Stimulated activated CD8-positive, alpha-beta memory T cell treated with anti-CD3 and anti-CD28 coated beads, Interleukin-7, amount 100 ng/mL, for 24 hours (primary cell): Measurements from ENCODE around the gene FADS2.

Source experiments
- DNase-seq: peaks from one replicate; pipeline ENCODE4 v3.0.0-alpha.2; 2020; ENCODE audit warnings: low read depth

FADS2 gene

DNA sequence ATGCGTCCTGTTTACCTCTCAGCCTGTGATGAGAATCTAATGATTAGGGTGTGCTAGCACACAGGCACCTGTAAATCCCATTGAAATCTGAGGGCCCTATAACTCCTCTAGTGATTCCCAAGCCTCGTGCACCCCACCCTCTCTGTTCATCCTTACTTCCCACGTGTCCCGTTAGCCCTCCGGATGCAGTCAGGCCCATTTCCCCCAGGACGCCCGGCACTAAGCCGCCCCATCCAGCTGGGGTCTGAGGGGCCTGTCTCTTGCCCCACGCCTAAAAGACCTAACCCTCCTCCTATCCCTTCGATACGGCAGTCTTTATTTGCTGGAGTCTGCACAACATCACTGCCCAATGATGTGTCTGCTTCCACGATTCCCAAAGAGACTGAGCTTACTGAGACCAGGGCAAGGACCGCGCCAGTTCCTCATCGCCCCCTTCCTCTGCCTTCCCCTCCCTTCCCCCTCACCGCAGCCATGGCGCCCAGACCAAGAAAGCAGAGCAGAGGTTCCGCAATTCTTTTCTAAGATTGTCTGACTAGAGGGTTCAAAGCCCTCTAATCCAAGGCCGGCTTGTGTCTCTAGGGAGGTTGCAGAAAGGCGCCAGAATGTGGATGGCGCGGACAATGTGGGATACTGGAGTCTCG lies 1.1 kb upstream of the FADS2 start:
- DNase-seq: no peak

DNA sequence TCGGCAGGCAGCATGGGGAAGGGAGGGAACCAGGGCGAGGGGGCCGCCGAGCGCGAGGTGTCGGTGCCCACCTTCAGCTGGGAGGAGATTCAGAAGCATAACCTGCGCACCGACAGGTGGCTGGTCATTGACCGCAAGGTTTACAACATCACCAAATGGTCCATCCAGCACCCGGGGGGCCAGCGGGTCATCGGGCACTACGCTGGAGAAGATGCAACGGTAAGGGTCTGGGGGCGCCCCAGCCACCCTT lies 204 bp downstream of the FADS2 start:
- DNase-seq: no peak

DNA sequence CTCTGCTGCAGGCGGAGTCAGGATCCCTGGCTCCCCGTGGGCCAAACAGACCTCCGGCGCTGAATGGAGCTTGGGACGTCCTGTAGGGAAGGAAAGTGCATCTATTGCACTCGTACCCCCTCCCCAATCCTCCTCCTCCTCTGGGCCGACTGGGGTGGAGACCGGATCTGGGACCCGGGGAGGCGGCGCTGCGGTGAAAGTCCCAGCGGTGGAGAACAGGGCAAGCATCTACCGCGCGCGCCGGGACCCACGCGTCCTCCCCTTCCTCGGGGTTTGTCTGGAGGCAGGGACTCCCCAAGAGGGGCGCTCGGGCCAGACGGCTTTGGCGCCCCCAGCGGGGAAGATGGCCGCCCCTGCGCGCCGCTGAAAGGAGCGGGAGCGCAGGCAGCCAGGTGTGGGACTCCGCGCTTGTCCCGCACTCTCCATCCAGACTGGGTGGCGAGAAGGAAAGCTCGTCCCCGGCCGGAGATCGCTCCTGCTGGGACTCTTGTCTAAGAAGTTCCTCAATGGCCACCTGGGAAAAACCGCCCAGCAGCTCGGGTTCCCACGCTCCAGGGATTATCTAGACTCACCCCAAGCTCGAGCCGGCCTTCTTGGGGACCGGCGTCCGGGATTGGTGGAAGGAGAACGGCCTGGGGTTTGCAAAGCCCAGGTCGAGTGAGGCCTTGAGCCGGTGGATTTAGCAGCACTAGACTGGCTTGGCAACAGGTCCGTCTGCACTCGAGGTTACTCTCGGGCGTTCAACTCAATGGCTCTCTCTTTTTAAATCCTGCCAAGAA lies 718 bp downstream of the FADS2 start:
- DNase-seq: no peak

DNA sequence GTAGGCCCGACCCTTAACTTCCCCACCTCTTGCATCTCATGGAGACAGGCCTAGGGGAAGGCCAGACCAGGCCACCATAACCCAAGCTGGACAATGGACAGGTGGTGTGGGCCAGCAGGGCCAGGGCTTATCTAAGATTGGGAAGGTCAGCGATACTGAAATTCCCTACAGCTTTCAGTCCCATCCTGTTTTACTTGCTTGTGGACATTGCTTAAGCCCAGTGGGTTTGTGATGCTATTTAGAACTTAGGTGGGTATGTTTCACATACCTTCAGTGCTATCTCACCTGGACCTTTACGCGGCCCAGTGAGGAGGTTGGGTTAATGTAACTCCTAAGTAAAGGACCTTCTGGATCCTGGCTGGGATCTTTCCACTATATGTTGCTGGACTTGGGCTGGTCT lies 1.7 kb downstream of the FADS2 start:
- no peak for DNase-seq

- DNase-seq: no peak
Observed at GRCh38 chr11:61830237-61831105, 2.4 kb downstream of the FADS2 start.

- no peak for DNase-seq
Observed at GRCh38 chr11:61832207-61832606, 4.1 kb downstream of the FADS2 start.

DNA sequence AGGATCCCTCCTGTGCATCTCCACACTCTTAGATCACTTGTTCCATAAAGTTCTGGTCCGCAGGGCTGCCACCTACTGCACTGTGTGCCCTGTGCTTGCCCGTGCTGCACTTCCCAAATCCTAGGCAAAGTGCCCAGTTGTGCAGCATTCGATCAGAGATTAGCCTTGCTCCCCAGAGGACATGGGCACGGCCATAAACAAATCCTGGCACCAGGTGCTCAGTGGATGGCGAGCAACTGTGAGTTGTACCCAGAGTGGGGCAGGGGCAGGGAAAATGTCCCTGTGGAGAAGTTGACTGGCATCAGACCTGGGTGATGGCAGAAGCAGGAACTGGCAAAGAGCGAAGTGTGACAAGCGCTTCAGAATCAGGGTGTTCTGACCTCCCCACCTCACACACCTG lies 4.7 kb downstream of the FADS2 start:
- no peak for DNase-seq

- no peak for DNase-seq
Observed at GRCh38 chr11:61833471-61833870, 5.4 kb downstream of the FADS2 start.

GRCh38 chr11:61833926-61834277 lies 5.8 kb downstream of the FADS2 start:
- no peak for DNase-seq

GRCh38 chr11:61834278-61835048 lies 6.4 kb downstream of the FADS2 start:
- no peak for DNase-seq

DNA sequence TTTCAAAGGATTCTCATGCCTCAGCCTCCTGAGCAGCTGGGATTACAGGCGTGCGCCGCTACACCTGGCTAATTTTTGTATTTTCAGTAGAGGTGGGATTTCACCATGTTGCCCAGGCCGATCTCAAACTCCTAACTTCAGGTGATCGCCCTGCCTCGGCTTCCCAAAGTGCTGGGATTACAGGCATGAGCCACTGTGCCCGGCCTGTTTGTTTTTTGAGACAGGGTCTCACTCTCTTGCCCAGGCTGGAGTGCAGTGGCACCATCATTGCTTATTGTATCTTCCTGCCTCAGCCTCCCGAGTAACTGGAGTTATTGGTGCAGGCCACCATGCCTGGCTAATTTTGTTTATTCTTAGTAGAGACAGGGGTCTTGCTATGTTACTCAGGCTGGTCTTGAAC lies 8.1 kb downstream of the FADS2 start:
- DNase-seq: no peak

GRCh38 chr11:61837411-61838005 lies 9.4 kb downstream of the FADS2 start:
- no peak for DNase-seq

DNA sequence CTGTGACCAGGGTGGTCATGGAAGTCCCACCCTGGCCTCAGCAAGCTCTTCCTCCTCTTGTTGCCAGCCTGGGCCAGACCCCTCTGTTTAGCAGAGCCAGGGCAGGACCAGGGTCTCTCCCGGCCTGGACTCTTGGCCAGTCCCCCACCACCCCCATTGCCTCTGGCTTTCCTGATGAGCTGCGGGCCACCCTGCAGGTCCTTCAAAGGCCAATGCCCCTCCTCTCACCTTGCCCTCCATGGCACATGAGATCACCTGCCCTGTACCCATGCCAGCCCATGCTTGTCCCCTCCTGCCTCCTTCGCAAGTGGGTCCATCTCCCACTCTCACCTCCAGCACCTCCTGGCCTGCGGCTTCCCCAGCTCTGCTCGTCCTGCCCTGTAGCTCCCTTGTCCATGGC lies 10.4 kb downstream of the FADS2 start:
- no peak for DNase-seq

- DNase-seq: no peak
Observed at GRCh38 chr11:61838921-61839320, 10.8 kb downstream of the FADS2 start.

GRCh38 chr11:61839742-61840141 lies 11.6 kb downstream of the FADS2 start:
- DNase-seq: no peak

GRCh38 chr11:61840371-61840770 lies 12.3 kb downstream of the FADS2 start:
- DNase-seq: no peak

GRCh38 chr11:61841636-61842527 lies 13.8 kb downstream of the FADS2 start:
- DNase-seq: no peak

DNA sequence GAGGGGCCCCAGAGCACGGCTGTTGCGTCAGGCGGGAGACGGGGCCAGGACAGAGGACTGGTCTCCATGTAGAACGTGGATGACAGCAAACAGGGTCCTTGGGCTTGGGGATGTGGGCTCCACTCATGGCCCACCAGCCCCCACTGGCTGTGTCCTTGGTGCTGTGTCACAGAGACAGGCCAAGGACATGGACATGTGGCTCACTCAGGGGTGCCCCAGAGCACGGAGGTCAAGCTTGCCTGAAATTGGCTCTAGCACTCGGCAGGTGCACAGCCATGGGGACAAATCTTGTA lies 14.4 kb downstream of the FADS2 start:
- no peak for DNase-seq

DNA sequence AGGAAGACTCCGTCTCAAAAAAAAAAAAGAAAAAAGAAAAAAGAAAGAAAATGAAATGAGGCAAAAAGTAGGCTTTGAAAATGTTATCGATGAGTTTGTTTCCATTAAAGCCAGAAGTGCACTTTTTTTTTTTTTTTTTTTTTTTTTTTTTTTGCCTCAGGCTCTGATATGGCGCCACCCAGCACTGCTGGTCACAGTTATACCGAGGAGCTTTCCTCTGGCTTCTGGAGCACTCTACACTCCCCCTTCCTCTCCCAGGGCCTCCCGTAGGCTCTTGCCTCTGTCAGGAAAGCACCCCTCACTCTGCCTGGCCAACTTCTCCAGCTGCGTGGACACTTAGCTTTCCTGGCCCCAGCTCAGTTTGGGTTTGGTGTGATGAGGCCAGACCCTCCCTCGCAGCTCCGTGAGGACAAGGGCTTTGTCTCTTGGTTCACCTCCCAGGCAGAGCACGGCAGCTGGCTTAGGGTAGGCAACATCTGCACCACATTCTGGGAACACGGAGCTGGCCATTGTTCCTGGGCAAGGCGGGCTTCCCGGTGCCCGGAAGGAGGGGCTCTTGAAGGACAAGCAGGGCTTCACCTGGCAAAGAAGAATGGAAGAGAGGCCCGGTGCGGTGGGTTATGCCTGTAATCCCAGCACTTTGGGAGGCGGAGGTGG lies 16.9 kb downstream of the FADS2 start:
- DNase-seq: no peak

DNA sequence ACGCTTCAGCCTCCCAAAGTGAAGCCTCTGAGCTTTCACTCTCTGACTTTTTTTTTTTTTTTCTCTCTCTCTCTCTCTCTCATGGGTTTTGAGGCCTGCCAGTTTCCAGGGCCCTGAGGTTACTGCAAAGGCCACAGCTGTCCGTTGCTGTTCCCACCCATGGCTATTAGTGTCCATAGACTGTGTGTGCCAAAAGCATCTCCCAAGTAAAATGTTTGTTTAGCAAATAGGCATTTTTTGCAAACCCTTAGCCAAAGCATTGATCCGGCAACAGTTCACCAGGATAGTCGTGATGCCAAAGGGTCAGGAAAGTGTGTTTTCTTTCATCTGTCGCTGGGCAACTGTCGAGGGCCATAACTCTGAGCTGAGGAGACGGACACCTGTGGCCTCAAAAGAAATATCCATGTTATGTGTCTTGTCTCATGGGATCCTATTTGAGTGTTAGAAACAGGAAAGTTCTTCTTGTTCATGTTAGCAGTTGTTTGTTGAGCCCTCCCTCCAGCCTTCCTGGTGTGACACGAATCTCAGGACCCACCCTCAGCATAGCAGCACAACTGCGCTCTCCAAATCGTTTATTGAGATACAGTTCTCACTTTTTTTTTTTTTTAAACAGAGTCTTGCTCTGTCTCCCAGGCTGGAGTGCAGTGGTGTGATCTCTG lies 18.4 kb downstream of the FADS2 start:
- no peak for DNase-seq
